HL-60 (cell line): Measurements from ENCODE around the gene LRRIQ4.

ENCODE experiments used
- DNase-seq, 2 experiments: peaks; one replicate each; pipeline ENCODE4 v3.0.0-alpha.2; 2010 to 2020; ENCODE audit warnings: low read depth in 1 of 2, low spot score in 1 of 2
- H3K27ac ChIP-seq: fragments of 250-450 bp; sonication (Bioruptor Pico); replicated peaks from 2 replicates; pipeline ENCODE4 v1.5.1; 2020; ENCODE audit warnings: mild to moderate bottlenecking, moderate library complexity
- H3K27me3 ChIP-seq: fragments of 250-450 bp; sonication (Bioruptor Pico); 2 replicates; pipeline ENCODE4 v1.5.1; 2021; ENCODE audit warnings: mild to moderate bottlenecking, moderate library complexity; ENCODE audit not compliant: insufficient read depth, poor library complexity, severe bottlenecking
- H3K4me3 ChIP-seq: replicated peaks from 2 replicates; pipeline ENCODE4 v1.5.1; 2011; ENCODE audit warnings: mild to moderate bottlenecking, control low read depth, low read length; ENCODE audit not compliant: insufficient read depth
- GABPA ChIP-seq: IDR thresholded peaks from 2 replicates; pipeline ENCODE4 v1.6.1; 2012; ENCODE audit warnings: low read depth
- POLR2AphosphoS5 ChIP-seq: IDR thresholded peaks from 2 replicates; pipeline ENCODE4 v1.6.1; 2012; ENCODE audit warnings: low read depth
- SPI1 ChIP-seq: IDR thresholded peaks from 2 replicates; pipeline ENCODE4 v1.6.1; 2012; ENCODE audit warnings: low read depth, mild to moderate bottlenecking, borderline replicate concordance
- TF ChIP-seq, protein P1 (sequence below): IDR thresholded peaks from 2 replicates; pipeline ENCODE4 v1.6.1; 2012; ENCODE audit warnings: low read depth; ENCODE audit not compliant: insufficient replicate concordance
- TF ChIP-seq, protein P2 (sequence below): IDR thresholded peaks from one replicate; pipeline ENCODE4 v1.5.1; 2011; ENCODE audit warnings: low read length, control low read depth, inconsistent platforms; ENCODE audit not compliant: insufficient read depth

The LRRIQ4 gene

DNA sequence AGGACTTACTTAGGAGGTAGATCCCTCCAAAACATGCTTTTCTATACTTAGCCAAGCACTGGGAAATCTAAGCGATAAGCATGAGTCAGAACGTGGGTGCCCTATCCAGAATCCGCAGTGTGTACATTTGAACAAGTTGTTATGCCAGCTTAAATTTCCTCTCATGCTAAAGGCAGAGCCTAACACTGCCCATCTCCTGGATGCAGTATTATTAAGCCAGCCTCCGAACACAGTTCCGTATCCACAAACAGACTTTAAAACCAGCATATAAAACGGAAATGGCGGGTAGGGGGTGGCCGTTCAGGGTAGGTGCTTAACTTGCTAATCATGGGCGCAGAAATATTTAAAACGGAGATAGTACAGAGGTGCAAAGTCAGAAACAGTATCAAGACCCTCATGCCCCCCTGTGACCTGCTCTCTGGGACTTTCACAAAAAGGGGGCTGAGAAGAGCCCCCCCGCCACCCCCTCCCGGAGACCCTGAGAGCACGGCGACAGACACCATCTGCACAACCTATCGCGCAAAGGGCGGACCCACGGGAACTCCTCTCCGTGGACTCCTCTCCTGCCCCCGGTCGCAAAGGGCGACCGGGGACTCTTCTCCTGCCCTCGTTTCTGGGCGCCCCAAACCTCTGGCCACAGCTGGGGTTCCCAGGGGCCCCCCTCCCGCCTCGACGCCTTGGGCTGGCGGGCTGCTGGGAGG, 889 bp upstream of the LRRIQ4 start:
- H3K27ac ChIP-seq, result peak overlapping the region; percentile 93
- no peaks in the 10 kb centered on the region for H3K27me3 ChIP-seq
- H3K4me3 ChIP-seq, result peak overlapping the region; percentile 79
- TF ChIP-seq POLR2AphosphoS5 (no peak; the same call in 1 of the 2 replicates), SPI1 (peak; percentile 35; the same call in 1 of the 2 replicates)
- peak; percentile 29 to 65 for DNase-seq

DNA sequence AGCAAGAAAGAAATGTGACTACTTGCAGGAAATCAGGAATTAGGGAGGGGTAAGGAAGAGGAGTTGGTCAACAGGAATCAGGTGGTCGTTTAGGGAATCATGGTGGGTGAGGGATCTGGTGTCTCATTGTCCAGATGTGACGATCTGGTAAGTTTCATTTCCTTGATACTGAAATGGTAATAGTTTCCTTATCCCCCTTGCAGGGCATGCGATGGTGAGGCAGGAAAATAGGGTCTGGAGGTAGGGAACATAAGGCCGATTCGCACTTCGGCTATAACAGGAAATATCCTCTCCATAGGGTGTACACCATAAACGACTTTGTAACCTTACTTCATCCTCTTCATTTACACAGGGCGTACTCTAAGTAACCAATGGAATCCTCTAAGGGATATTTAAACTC, 608 bp downstream of the LRRIQ4 start:
- no peaks in the 10 kb centered on the region for H3K27me3 ChIP-seq
- TF ChIP-seq SPI1, result no peak
- TF ChIP-seq, protein P1, sequence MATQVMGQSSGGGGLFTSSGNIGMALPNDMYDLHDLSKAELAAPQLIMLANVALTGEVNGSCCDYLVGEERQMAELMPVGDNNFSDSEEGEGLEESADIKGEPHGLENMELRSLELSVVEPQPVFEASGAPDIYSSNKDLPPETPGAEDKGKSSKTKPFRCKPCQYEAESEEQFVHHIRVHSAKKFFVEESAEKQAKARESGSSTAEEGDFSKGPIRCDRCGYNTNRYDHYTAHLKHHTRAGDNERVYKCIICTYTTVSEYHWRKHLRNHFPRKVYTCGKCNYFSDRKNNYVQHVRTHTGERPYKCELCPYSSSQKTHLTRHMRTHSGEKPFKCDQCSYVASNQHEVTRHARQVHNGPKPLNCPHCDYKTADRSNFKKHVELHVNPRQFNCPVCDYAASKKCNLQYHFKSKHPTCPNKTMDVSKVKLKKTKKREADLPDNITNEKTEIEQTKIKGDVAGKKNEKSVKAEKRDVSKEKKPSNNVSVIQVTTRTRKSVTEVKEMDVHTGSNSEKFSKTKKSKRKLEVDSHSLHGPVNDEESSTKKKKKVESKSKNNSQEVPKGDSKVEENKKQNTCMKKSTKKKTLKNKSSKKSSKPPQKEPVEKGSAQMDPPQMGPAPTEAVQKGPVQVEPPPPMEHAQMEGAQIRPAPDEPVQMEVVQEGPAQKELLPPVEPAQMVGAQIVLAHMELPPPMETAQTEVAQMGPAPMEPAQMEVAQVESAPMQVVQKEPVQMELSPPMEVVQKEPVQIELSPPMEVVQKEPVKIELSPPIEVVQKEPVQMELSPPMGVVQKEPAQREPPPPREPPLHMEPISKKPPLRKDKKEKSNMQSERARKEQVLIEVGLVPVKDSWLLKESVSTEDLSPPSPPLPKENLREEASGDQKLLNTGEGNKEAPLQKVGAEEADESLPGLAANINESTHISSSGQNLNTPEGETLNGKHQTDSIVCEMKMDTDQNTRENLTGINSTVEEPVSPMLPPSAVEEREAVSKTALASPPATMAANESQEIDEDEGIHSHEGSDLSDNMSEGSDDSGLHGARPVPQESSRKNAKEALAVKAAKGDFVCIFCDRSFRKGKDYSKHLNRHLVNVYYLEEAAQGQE, result no peak
- peak in 1 of 2 experiments; percentile 12 for DNase-seq
- peak overlapping the region; percentile 79 for H3K4me3 ChIP-seq
- H3K27ac ChIP-seq, result peak overlapping the region; percentile 93

DNA sequence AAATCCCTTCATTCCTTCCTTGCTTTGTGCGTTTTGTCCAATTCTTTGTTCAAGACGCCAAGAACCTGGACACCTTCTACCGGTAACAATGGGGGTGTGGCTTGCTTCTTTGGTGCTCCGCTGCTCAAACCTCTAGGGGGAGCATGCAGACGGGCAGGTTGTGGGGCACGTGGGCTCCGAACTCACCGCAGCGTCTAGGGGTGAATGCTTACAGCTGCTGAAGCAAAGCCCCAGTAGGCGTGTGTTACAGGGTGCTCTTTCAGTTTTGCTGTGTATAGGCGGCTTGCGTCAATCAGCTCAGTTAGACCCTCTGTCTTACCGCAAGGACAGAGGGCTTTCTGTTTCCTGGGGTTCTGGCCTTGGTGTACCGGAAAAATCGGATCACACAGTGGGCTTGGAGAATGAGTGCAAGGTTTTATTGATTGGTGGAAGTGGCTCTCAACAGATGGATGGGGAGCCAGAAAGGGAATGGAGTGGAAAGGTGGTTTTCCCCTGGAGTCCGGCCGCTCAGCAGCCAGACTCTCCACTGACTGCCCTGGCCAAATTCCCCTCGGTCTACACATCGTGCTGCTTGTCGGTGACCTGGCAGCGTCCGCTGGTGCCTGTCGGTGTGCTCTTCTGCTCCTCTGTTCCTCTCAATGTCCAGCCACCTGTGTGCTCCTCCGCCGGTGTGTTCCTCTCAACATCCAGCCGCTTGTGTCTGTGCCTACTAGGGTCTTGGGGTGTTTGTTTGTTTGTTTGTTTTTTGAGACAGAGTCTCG, 1.3 kb downstream of the LRRIQ4 start:
- Histone ChIP-seq H3K4me3 (peak overlapping the region; percentile 79), H3K27me3 (no peaks in the 10 kb centered on the region), H3K27ac (peak overlapping the region; percentile 93; the same call in 1 of the 2 replicates)
- DNase-seq, result peak; percentile 69 to 88
- TF ChIP-seq, protein P2, sequence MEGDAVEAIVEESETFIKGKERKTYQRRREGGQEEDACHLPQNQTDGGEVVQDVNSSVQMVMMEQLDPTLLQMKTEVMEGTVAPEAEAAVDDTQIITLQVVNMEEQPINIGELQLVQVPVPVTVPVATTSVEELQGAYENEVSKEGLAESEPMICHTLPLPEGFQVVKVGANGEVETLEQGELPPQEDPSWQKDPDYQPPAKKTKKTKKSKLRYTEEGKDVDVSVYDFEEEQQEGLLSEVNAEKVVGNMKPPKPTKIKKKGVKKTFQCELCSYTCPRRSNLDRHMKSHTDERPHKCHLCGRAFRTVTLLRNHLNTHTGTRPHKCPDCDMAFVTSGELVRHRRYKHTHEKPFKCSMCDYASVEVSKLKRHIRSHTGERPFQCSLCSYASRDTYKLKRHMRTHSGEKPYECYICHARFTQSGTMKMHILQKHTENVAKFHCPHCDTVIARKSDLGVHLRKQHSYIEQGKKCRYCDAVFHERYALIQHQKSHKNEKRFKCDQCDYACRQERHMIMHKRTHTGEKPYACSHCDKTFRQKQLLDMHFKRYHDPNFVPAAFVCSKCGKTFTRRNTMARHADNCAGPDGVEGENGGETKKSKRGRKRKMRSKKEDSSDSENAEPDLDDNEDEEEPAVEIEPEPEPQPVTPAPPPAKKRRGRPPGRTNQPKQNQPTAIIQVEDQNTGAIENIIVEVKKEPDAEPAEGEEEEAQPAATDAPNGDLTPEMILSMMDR, result peak; percentile 29
- TF ChIP-seq GABPA, result no peak

DNA sequence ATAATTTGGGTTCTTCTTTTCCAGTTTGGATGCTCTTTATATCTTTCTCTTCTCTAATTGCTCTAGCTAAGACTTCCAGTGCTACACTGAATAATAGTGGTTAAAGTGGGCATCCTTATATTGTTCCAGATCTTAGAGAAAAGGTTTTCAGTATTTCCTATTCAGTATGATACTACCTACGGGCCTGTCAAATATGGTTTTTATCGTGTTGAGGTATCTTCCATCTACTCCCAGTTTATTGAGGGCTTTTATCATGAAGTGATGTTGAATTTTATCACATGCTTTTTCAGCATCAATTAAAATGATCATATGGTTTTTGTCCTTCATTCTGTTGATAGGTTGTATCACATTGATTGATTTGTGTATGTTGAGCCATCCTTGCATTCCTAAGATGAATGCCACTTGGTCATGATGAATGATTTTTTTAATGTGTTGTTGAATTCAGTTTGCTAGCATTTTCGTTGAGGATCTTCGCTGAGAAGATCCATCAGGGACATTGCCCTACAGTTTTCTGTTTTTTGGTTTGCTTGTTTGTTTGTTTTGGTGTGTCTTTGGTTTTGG, 3.0 kb downstream of the LRRIQ4 start:
- DNase-seq, result no peak
- TF ChIP-seq SPI1, result no peak
- H3K27ac ChIP-seq, result no peak overlapping the region
- H3K4me3 ChIP-seq, result no peak overlapping the region
- H3K27me3 ChIP-seq, result no peaks in the 10 kb centered on the region

DNA sequence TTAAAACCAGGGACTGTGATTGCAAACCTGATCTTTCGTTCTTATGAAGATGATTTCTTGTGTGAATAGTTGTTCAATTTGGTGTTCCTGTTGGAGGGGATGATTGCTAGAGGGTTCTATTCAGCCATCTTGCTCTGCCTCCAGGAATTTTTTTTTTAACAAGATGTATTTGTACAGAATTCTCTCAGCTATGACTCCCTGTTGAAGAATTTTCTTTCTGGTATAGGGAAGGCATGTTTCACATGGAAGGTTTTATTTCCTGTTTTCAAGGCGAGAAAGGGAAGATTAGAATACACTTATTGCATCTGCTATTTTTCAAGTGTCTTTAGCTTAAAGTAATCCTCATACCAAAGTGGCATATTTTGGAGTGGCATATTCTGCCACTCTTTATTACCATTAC, 5.6 kb downstream of the LRRIQ4 start:
- Histone ChIP-seq H3K4me3 (no peak overlapping the region), H3K27me3 (no peaks in the 10 kb centered on the region), H3K27ac (no peak overlapping the region)
- no peak for DNase-seq
- TF ChIP-seq, protein P1, result no peak
- TF ChIP-seq POLR2AphosphoS5, result no peak
- no peak for TF ChIP-seq SPI1
- TF ChIP-seq GABPA, result no peak
- TF ChIP-seq, protein P2, result no peak
